GM21381 (cell line): ENCODE data around the gene EYA2.
"Not testable (repeated sequence)": the region's sequence is repeated elsewhere in the genome, so short reads cannot be mapped to it uniquely, and the experiment has no call there.

Experiments used
- ATAC-seq: cut with Tn5 transposase; IDR thresholded peaks from one replicate; pipeline ENCODE4 v1.9.1; 2021; ENCODE audit warnings: mild to moderate bottlenecking, moderate library complexity; ENCODE audit not compliant: unreplicated experiment

The EYA2 gene, protein sequence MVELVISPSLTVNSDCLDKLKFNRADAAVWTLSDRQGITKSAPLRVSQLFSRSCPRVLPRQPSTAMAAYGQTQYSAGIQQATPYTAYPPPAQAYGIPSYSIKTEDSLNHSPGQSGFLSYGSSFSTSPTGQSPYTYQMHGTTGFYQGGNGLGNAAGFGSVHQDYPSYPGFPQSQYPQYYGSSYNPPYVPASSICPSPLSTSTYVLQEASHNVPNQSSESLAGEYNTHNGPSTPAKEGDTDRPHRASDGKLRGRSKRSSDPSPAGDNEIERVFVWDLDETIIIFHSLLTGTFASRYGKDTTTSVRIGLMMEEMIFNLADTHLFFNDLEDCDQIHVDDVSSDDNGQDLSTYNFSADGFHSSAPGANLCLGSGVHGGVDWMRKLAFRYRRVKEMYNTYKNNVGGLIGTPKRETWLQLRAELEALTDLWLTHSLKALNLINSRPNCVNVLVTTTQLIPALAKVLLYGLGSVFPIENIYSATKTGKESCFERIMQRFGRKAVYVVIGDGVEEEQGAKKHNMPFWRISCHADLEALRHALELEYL

DNA sequence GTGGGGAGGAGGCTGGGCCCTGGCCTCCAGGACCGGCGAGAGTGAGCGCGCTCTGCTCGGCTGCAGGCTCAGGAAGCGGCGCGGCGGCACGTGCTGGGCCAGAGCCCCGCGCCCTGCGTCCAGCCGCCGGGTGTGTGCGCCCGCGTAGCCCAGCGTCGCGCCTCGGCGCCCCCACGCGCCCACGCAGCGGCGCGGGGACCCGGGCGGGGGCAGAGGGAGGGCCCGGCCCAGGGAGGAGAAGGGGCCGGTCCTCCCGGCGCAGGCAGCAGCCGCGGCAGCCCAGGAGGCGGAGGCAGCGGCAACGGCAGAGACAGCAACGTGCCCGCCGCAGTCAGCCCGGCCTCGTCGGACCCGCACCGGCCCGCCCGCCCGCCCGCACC, at the start of gene EYA2:
EYA2 (plus strand) TSS at position 265 of the 380 bp plus-strand sequence. CDS start 95,168 bp downstream, outside the sequence.
- ATAC-seq: no peak

DNA sequence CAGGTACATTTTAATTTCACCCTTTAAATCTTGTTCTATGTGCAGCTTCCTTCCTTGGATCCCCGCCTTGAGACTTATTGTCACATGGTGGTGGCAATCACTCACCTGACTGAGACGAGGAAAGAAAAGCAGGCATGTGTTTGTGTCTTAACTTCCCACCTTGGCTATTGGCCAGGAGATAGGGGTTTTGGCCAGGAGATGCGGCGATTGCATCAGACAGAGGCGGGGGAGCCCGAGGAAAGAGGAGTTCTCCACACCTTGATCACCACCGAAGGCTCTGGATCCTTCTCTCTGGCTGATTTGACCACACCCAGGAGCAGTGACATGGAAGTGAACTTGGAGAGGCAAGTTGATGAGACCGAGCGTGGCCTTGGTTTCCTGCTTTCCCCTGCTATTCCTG, 49.7 kb upstream of the EYA2 start:
- ATAC-seq: no peak

DNA sequence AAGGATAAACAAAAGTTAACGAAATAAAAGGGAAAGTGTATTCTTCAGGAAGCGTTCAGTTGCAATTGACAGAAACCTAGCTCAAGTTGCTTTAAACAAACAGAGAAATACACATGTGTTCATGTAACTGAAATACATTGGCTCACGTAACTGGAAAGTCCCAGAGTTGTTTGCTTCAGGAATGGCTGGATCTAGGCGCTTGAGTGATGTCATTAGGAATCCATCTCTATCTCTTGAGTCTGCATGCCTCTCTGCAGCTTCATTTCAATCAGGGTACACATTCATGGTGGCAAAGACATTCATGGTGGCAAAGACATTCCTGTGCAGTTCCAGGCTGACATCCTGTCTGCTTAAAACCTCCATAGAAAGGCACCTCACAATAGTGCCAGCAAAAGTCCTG, 45.4 kb upstream of the EYA2 start:
- ATAC-seq: no peak

DNA sequence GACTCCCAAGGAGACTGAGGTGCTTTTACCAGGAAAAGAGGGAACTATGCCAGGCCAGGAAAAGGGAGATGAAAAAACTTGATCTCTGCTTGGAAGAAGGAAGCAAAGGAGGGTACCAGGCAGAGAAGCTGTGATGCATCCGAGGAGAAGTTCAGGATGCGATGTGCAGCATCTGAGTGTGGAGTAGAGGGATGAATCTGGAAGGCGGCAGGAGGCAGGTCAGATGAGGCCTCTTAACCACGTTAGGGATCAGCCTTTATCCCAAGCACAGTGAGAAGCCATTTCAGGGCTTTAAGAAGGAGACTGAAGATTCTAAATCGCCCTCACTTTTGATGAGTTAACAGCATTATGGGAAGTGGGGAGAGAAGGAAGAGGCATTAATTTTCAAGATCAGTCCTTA, 44.9 kb upstream of the EYA2 start:
- no peak for ATAC-seq

DNA sequence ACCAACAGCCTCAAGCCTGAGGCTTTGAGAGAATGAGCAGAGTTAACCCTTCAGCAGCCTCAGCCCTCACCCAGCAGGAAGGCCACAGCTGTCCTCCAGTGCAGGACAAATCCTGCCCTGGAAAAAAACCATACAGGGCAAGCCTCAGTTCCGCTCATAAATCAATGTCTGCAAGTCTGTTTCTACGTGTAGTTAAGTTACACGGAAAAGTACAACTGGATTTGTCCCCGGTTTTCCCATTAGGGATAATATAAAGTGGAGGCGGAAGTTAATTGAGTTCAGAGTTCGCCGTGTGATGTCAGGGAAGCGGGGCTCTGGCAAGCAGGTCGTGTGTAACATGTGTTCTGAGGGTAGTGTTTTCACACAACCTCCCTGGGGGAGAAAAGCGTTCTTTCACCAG, 44.2 kb upstream of the EYA2 start:
- ATAC-seq: no peak

DNA sequence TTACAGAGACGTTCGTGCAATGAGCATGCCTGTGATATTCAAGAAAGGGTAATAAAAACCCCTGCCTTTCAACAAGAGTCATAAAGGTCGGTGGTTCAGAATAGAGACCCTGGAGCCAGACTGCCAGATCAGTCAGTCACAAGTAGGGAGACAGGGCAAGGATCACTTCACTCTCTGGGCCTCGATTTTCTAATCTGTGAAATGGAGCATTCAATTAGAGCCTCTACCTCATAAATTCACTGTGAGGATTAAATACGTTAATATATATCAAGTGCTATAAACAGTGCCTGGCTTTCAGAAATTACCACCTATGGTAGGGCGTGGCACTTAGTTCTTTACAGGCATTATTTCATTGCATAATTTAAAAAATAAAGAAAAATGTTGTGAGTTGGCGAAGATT, 43.7 kb upstream of the EYA2 start:
- ATAC-seq: no peak

DNA sequence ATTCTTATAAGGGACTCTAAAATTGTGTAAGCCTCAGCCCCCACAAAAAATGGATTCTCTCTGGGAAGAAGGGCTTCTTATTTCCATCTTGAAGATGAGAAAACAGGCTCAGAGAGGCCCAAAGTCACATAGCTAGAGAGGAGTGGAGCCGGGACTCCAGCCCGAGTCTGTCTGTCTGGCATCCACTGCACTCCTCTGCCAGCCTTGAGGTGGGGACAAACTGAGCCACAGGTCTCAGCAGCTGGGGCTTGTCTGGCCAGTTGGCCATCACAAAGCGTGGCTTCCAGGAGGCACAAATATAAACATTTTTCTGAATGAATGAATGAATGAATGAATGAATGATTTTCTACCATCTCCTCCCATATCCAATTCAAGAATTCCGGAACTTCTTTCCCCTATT, 42.9 kb upstream of the EYA2 start:
- no peak for ATAC-seq

DNA sequence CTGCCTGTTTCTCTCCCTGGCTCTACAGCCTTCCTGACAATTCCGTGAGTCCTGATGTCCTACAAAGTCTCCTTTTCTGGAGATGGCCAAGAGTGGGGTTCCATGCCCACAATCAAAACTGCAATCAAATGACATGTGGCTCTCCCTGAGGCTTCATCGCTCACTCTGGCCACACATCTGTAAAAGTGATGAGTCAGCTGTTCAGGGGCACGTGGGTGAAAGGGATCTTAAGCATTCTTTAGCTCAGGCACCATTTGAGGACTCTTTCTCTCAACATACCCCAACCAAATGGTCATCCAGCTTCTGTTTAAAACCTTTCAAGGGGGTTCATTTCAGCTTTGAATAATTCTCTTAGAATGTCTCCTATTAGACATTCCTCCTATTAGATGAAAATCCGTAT, 42.3 kb upstream of the EYA2 start:
- ATAC-seq: no peak

DNA sequence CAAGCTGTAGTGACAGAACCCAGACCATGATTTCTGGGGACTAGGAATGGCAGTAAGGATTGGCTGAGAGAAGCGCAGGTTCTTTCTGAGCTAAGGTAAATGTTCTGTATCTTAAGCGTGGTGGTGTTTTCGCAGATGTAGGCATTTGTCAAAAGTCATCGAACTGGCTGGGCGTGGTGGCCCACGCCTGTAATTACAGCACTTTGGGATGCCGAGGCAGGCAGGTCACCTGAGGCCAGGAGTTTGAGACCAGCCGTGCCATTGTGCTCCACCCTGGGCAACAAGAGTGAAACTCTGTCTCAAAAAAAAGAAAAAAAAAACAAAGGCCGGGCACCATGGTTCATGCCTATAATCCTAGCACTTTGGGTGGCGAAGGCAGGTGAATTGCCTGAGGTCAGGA, 40.7 kb upstream of the EYA2 start:
- ATAC-seq: no peak

DNA sequence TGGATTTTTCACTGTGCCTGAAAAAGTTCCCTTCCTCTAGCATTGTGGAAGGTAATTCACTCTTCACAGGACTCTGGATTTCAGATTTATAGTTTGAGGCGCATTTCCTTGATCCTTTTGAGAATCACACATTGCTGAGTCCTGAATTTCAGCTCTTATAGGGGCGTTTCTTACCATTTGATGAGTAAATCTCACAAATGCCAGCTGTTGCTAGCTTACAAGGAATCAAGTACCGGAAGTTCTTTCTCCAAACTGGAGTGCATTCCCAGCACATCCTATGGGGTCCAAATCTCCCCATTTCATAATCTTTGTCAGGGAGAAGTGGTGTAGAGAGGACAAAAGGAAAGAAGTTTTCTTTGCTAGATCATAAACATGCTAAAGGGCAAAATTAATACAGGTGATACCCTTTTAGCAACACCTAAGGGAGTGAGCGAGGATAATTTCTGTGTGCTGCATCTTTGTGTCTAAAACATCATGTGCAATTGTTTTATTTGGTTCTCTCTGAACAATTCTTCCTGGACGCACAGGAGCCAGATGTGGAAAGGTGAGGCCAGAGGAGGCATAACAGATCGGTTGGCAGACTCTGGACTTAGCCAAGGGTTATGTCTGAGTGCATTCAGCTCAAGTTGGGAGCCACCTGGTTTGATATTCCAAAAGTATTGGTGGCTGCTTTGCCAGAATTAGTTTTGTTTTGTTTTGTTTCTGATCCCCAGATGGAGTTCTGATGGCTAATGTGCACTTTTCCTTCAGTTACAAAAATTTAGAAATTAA, 37.4 kb upstream of the EYA2 start:
- ATAC-seq: no peak

DNA sequence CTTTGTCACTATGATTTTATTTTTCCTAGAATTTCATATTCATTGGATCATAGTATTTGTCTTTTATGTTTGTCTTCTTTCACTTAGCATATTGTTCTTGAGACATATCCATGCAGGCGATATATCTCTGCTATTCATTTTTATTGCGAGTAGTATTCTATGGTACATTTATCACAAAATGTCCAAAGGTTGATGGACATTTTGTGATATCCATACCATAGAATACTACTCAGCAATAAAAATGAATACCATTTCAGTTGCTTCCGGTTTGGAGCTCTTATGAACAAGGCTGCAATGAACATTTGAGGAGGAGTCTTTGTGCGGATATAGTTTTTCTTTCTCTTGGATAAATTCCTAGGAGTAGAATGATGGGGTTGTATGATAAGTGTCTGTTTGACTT, 28.8 kb upstream of the EYA2 start:
- no peak for ATAC-seq

DNA sequence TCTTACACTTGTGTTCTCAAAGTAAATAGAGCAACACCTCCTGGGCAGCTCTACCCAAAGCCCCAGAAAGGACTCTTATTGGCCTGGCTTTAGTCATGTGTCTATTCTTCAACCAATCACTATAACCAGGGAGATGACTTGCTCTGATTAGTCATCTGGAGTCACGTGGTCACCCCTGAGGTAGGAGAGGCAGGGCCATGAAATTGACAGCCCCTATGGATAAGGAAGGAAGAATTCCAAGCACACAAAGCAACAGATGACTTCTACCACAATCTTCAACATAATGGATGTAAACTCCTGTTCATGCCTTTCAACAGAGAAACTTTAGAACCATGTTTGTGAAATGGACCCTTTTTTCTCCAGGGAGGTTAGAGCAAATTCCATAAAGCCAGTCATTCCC, 24.6 kb upstream of the EYA2 start:
- no peak for ATAC-seq

DNA sequence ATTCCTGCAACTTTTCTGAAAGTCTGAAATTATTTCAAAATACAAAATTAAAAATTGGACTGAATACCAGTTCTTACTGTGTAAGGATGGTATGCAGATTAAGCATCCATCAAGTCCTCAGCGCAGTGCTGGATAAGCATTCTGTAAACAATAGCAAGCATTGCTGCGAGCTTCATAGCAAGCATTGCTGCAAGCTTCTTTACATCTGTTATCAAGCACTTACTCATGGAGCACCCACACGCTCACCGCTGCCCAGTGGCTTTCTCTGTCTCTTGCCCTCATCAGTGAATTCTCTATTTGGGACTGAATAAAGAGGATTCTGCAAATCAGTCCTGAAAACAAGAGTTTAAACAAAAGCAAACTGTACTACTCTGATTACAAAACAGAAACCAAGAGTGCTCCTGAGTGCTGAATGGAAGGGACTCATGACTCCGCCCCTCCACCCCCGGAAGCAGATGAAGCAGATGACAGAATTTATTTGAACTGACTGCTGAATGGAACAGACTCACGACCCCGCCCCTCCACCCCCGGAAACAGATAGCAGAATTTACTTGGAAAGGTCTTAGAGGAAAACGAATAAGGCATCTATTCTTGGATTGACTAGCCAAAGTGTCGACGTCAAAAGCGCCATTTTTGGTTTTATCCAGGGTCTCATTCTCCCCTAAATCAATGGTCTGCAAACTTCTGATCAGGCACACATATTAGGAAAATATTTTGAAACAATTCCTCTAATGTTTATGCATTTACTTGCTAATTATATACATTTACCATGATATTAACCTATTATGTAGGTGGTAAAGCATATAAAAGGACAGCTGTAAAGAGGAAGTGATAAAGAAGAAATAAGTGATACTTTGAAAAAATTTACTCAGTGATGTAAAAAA, 22.1 kb upstream of the EYA2 start:
- ATAC-seq: no peak

DNA sequence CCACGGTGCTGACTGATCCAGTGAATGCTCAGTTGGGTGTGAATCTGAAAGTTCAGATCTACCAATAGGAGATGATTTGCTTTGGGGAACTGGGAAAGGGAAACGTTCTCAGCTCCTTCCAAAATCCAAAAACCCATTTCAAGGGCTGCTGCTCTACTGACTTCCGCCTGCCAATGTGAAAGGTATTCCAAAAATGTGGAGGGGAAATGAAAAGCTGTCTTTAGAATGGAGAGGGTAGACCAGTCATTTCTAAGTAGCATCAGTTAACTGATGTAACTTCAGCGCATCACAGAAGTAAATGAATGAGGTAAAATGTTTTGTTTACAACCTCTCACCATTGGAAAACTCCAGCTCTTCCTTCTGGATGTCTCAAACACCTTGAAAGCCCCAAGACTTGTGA, 19.6 kb upstream of the EYA2 start:
- ATAC-seq: no peak

DNA sequence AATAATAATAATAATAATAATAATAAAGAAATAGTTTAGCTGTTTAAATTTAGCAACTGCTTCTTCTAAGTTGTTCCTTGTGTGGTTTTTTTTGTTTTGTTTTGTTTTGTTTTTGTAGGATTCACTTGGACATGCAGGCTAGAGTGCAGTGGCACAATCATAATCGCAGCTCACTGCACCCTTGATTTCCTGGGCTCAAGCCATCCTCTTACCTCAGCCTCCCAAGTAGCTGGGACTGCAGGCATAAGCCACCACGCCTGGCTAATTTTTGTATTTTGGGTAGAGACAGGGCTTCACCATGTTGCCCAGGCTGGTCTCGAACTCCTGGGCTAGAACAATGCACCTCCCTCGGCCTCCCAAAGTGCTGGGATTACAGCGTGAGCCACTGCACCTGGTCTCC, 15.3 kb upstream of the EYA2 start:
- ATAC-seq: no peak

DNA sequence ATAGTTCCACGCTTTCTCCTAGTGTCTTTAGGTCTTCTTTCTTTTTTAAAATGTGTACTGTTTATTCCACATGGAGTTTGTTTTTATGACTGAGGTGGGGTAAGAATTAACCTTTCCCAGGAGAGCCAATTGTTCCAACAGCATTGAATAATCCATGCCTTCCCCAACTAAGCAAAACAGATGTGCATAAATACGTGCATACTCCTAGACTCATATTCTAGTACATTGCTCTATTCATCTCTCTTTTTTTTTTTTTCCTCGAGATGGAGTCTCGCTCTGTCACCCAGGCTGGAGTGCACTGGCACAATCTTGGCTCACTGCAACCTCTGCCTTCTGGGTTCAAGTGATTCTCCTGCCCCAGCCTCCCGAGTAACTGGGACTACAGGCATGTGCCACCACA, 14.7 kb upstream of the EYA2 start:
- ATAC-seq: not testable (repeated sequence)

DNA sequence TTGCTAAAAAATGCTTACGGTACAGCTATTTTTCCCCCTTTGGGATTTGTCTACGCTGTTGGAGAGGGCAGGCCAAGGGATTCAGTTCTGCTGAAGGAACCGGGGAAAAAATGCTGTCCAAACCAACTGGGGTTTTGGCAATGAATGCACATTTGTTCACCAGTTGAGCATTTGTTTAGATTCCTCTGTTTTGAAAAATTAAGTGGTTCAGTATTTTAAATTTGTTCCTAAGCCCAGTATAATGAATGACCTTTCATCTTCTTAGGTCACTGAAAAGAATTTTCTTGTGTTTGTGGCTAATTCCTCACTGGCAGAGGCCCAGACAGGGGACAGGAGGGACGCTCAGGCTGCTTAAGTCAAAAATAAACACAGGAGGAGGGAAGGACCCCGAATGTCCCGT, 10.8 kb upstream of the EYA2 start:
- ATAC-seq: no peak

DNA sequence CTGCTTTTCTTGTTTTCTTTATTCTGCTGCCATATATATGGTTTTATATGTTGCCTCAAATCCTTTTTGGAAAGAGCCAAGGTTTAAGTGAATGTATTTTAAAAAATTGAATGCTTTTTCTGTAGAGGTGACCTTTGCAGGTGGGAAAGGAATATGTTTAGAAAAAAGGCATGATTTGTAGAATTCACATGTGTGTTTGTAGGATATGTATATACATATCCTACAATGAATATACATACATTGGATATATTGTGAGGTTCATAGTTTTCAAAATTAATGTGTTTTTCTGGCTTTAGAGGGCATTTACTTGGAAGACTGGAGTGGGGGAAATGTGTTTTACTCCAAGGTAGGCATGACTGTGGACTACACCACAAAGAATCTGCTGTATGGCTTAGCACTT, 4.0 kb upstream of the EYA2 start:
- ATAC-seq: no peak

DNA sequence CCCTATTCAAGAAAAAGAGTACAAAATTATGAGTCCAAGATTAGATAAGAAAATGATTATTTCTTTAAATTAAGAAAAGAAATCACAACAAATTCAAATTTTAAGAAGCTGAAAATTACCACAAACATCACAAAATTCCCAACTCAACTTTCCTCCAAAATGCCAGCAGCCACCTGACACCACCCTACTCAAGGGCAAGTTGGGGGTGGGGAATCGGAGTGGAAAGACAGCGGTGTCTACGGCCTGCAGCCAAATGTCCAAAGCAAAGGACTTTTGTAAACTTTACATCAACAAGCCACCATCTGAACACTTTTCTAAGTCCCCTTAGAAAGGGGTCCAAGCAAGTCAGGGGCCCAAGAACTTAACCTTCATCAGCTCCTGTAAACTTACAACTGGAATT, 1.6 kb upstream of the EYA2 start:
- ATAC-seq: no peak

DNA sequence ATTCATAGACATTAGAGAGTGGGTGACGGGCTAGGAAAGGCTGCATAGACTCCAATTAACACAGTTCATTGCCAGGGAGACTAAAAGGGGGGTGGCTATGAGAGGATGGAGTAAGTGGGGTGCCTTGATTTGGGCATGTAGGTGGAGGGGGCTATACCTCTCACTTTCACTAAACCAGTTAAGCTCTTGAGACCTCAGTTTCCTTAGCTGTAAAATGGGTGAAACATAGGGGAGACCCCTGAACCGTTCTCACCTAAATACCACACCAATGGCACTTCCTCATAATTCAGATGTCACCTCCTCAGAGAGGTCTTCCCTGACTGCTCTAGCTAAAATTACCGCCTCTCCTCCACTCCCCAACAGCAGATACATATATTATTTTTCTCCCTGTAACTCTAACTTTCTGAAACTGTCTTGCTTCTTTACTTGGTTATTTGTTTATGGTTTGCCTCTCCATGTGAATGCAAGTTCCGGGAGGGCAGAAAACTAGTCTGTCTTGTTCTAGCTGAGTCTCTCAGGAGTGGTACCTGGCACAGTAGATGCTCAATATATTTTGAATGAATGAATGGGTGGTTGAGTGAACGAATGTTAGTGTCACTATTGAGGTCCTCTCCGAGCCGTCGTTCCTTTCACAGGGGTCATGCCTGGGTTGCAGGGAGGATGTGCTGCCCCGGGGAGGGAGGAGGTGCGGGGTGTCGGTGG, 615 bp upstream of the EYA2 start:
- ATAC-seq: no peak
